Left cardiac atrium (tissue), 4 donors: ENCODE results near the gene RPL13. TPM values are rescaled to one million over a fixed set of nuclear protein-coding genes. Genes with fewer than 3 reads are reported as not detected.

Experiments used
- ATAC-seq, 2 donors: fragments of 200-7000 bp; cut with Tn5 transposase; one replicate each; pipeline ENCODE4 v1.9.1; 2020; ENCODE audit warnings: mild to moderate bottlenecking in 2 of 2, moderate library complexity in 2 of 2
- DNase-seq: peaks from one replicate; pipeline ENCODE4 v3.0.0-alpha.2; 2020
- intact Hi-C, 2 donors: fragments of 100-400 bp; cut with DNase I; formaldehyde crosslinking; loops; one replicate each; pipeline versions ENCODE4 v1.14.1 to v1.15.1; 2022 to 2023
- total RNA-seq, 2 donors: library from RNA; stranded (reverse); fragmentation: NEBNext Ultra II Directional; extraction: Animal tissue kit (Norgen Biotek cat#: 25700); gene quantifications; one replicate each; pipeline ENCODE4 v1.2.1, GENCODE V29; 2021
- donor health status: DM: no; HTN: yes; CAD: no.
- donor health status: DM: no; HTN: yes; CAD: no; lungs with severe emphysema.
- donor health status: DM: yes; HTN: yes; CAD: no.
- donor health status: Dilated cardiomyopathy.

The RPL13 gene
- total RNA-seq, 2 donors from 2014 or later = 1,319 to 1,367 TPM

DNA sequence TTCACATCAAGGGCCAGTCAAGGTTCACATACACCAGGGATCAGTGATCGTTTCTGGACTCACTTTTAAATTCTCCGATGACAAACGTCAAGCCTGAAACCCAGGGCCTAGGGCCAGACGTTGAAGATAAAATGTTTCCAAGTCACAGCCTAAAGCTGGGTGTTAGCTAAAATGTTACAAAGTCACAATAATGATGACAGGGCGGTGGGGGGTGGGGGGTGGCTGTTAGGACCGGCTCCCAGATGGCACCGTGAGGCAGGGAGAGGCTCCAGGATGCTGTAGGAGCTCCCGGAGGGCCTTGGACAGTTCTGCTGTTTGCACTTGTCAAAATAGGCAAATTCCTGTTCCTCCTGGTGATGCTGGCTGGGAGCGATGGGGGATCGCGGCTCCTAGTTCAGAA lies 16.4 kb upstream of the RPL13 start:
- ATAC-seq = no peak
- intact Hi-C loops = no loop called here

DNA sequence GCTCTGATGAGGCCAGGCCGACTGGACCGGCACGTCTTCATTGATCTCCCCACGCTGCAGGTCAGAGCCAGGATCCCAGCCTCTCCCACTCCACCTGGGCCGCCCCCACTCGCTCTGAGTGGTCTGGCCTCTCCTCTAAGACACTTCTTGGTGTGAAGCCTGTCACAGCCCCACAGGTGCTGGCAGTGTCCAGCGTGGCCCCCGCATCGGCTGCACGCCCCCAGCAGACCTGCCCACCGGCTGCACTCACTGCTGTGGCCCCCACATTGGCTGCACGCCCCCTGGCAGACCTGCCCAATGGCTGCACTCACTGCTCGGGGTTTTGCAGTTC lies 15.8 kb upstream of the RPL13 start:
- ATAC-seq = no peak
- intact Hi-C loops = no loop called here
- no peak for DNase-seq

More for the DNA sequence above, 16.4 kb upstream of the RPL13 start:
- DNase-seq = no peak

DNA sequence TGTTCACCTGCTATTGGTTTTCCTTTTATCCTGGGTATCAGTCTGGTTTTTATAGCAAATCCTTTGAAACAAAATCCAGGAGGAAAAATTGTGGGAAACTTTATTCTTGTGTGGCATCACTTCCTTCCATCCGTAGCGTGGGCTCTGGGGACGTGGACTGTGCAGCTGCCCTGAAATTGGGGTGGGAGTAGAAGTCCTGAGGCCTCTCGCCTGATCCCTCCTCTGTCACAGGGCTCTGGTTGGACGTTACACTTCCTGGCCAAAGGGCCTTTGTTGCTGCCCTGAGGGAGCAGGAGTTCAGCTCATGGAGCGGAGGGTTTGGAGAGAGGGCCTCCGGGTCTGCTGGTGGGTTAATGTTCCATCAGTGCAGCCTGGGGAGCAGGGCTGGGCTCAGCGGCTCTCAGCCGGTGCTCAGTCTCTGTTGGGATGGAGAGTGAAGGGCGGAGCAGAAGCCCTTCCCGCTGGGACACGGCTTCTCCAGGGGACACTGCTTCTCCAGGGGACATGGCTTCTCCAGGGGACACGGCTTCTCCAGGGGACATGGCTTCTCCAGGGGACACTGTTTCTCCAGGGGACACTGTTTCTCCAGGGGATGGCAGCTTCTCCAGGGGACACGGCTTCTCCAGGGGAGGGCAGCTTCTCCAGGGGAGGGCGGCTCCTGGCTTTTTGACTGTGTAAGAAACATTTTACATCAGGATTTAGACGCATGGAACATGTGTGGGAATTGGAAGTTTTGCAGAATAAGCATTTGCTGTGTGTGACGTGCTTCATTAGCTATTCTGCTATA lies 15.2 kb upstream of the RPL13 start:
- no peak for DNase-seq
- intact Hi-C loops = no loop called here
- no peak for ATAC-seq

DNA sequence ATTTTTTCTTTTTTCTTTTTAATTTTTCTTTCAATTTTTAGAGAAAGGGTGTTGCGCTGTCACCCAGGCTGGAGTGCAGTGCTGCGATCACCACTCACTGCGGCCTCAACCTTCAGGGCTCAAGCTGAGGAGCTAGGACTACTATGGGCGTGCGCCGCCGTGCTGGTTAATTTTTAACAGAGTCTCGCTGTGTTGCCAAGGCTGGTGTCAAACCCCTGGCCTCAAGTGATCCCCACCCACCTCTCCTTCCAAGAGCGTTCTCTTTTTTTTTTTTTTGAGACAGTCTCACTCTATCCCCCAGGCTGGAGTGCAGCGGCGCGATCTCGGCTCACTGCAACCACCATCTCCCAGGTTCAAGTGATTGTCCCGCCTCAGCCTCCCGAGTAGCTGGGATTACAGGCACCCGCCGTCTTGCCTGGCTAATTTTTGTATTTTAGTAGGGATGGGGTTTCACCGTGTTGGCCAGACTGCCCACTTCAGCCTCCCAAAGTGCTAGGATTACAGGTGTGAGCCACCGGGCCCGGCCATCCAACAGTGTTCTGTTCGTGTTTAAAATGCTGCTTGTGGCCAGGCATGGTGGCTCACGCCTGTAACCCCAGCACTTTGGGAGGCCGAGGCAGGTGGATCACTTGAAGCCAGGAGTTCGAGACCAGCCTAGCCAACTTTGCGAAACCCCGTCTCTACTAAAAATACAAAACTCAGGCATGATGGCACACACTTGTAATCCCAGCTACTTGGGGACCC lies 14.5 kb upstream of the RPL13 start:
- intact Hi-C loops = no loop called here
- ATAC-seq = no peak
- no peak for DNase-seq

DNA sequence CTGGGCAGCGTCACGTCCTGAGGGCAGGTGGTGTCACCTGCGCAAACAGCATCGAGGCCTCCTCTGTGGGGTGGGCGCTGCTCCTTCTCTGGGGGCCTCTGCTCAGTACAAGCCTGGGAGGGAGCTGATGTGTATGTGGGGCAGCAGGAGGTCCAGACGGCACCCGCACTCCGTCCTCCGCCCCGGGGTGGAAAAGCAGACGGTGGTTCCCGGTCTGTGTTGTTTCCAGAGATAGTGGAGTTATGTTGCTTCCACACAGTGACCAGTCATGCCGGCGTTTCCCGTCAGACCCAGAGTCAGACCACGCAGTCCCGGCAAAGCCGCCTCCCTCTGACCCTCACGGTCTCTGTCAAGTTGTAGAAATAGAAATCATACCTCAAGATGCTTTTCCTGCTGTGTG lies 13.7 kb upstream of the RPL13 start:
- intact Hi-C loops = no loop called here
- ATAC-seq (no peak), DNase-seq (no peak)

DNA sequence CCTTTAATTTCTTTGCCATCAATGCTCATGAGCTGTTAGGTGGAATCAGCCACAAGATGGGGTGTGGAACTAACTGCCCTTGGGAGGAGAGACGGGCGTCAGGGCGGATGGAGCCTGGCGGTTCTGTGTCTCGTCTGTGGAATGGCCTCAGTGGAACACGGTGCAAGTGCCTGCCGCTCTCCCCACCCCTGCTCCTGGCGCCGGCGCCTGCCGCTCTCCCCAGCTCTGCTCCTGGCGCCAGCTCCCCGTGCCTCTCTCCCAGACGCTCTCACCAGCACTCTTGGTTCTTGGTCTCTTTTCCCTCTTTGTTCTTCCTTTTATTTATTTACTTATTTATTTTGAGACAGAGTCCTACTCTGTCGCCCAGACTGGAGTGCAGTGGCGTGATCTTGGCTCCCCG lies 13.2 kb upstream of the RPL13 start:
- ATAC-seq = no peak
- intact Hi-C loops = no loop called here
- DNase-seq = no peak

DNA sequence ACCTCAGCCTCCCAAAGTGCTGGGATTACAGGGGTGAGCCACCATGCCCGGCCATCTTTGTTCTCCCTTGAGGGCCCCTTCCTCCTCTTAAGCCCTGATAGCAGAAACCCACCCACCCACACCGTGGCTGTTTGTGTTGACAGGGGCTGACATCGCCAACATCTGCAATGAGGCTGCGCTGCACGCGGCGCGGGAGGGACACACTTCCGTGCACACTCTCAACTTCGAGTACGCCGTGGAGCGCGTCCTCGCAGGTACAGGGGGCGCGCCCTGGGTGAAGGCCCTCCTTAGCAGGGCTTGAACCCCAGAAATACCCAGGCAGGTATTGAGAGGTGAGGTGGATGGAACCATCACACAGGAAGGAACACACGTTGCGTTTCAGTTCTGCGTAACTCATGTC lies 12.6 kb upstream of the RPL13 start:
- DNase-seq (no peak), ATAC-seq (no peak)
- intact Hi-C loops = no loop called here

DNA sequence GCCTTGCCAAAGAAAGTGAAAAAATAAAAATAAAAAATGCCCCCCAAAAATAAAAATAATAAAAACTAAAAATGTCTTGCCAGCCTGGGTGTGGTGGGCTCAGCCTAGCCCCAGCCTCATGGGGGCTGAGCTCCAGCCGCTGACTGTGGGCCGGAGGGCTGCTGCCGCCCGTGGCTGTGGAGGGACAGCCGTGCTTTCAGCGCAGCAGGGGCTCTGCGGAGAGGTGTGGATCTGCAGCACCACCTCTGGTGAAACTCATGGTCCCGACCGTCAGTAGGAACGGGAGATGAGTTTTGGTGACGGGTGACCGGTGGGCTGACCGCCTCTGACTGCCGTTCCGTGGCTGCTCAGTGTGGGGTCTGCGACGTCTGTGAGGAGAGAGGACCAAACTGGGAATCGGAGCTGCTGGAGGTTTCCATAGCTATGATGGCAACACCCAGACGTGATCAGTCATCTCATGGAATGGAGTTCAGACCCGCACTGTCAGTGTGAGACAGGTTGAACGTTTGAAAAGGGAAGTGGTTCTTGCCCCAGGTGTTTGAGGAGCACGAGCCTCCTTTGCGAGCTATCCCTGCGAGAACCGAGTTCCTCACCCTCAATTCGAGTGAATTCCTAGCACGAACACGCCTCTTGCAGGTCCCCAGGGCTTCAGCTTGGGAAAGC lies 12.0 kb upstream of the RPL13 start:
- DNase-seq (no peak), ATAC-seq (no peak)
- intact Hi-C loops = no loop called here

DNA sequence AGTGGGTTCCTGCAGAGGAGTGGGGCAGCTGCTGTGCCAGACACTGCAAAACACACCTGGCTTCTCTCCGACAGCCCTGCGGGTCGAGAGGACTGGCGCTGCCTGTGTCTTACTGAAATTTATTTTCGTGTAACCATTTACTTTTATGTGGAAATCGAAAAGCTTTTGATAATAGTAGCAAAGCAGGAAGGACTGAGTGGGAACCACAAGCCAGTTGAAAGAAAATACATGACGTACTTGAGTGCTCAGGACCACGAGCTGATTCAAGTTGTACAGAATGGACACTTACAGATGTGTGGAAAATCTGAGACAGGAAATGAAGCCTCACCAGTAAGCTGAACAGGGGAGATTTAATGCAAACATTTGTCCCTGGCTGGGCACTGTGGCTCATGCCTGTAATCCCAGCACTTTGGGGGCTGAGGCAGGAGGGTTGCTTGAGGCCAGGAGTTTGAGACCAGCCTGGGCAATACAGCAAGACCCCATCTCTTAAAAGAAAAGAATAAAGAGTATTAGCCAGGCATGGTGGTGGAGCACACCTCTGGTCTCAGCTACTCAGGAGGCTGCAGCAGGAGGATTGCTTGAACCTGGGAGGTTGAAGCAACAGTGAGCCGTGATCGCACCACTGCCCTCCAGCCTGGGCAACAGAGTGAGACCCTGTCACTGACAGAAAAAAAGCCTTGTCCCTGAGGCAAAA lies 11.3 kb upstream of the RPL13 start:
- intact Hi-C loops = no loop called here
- DNase-seq (no peak), ATAC-seq (no peak)

DNA sequence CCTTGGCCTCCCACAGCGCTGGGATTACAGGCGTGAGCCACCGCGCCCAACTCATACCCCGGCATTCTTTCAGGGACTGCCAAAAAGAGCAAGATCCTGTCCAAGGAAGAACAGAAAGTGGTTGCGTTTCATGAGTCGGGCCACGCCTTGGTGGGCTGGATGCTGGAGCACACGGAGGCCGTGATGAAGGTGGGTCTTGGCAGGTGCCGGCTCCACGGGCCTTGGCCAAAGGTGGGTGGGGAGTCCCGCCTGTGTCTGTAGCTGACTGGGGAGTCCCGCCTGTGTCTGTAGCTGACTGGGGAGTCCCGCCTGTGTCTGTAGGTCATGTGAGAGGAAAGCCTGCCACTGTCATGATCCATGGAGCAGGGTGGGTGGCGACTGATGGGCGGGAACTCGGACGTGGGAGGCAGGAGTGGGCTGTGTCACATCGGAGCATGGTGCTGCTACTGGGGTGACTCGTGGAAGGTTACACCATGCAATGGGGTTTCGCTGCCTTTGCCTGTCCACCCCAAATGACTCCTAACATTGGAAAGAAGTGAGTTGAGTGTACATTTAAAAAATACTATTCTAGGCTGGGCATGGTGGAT lies 10.0 kb upstream of the RPL13 start:
- ATAC-seq = no peak
- DNase-seq = no peak
- intact Hi-C loops = no loop called here

DNA sequence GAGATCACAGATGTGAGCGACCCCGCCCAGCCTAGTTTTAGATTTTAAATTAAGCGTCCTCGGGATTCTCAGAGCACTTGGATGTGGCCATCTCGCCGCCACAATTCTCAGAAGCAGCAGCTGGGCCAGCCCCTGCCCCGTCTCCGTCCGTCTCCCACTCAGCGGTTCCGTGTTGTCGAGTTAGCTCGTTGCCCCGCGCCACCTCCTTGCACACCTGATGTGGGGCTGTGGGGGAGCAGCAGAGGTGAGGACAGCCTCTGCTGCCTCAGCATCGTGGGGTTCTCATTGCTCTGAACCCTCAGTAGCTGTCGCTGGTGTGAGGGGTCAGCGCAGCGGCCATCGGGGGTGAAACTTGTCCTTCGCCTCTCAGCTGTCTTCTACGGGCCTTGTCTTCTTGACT lies 8.2 kb upstream of the RPL13 start:
- no peak for ATAC-seq
- intact Hi-C loops = no loop called here
- no peak for DNase-seq

DNA sequence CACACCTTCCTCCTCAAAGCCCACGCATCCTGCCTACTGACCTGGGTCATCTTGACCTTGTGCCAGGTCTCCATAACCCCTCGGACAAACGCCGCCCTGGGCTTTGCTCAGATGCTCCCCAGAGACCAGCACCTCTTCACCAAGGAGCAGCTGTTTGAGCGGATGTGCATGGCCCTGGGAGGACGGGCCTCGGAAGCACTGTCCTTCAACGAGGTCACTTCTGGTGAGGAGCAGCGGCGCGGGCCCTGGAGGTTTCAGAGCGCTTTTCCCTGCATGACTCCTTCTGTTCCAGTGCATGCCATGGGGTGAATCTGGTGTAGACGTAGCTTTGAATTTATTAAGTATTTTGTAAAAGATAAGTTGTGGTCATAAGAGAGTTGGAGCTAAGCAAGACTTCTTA lies 7.6 kb upstream of the RPL13 start:
- DNase-seq = no peak
- ATAC-seq = no peak
- intact Hi-C loops = no loop called here

DNA sequence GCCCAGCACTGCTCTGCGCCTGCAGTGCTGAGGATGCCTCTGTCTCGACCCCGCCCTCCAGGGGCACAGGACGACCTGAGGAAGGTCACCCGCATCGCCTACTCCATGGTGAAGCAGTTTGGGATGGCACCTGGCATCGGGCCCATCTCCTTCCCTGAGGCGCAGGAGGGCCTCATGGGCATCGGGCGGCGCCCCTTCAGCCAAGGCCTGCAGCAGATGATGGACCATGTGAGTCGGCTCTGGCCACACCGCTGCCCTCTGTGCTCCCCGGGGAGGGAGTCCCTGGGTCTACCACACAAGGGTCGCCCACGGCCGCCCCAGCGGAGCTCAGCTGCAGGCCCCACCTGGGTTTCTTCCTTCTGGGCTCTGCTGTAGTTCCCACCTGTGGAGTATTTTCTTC lies 6.7 kb upstream of the RPL13 start:
- ATAC-seq = no peak
- no peak for DNase-seq
- intact Hi-C loops = no loop called here

DNA sequence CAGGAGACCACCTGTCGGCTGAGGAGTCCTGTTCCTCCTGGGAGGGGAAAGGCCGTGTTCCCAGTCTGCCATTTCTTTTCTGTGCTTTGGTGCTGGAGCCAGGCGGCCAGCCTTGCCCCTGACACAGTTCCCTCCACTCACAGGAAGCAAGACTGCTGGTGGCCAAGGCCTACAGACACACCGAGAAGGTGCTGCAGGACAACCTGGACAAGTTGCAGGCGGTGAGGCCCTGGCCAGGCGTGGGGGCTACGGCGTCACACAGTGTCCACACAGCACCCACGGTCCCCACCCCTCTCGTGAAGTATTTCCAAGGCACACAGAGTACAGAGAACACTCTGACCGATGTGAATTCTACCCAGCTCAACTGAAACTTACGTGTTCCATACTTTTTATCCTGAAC lies 6.1 kb upstream of the RPL13 start:
- intact Hi-C loops = no loop called here
- ATAC-seq = no peak
- no peak for DNase-seq

DNA sequence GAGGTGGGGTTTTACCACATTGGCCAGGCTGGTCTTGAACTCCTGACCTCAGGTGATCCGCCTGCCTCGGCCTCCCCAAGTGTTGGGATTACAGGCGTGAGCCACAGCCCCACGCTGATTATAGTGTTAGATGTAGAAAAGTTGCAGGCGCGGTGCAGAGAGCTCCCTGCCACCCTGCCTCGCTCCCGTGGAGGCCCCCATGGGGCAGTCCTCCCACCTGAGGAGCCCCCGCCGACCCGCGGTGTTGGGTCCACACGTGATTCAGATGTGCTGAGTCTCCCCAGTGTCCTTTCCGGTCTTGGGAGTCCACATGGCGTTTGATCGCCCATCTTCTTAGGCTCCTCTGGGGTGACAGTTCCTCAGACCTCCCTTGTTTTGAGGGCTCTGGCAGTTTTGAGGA lies 5.2 kb upstream of the RPL13 start:
- DNase-seq = no peak
- no peak for ATAC-seq
- intact Hi-C loops = loop anchor here (5.0 kb wide), 1 partner anchor 223 kb away; no protein-coding TSS in a partner anchor

DNA sequence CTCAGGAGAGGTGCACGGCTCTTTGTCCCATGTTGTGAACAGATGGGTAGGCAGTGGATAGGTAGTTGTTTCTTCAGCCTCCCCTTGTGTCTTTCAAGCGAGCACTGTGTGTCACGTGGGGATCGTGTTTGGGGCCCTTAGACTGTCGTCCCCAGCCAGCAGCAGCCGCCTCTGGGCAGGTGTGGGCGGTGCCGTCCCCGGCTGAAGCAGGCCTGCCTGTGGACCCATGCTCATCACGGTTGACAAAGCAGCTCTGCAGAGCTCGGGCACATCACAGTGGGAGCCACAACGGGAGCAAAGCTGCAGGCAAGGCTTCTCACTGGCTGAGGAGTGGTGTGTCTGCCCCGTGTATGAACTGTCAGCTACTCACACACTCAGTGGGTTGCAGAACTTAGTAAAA lies 4.7 kb upstream of the RPL13 start:
- no peak for DNase-seq
- ATAC-seq = no peak
- intact Hi-C loops = loop anchor here (5.0 kb wide), 1 partner anchor 223 kb away; no protein-coding TSS in a partner anchor

DNA sequence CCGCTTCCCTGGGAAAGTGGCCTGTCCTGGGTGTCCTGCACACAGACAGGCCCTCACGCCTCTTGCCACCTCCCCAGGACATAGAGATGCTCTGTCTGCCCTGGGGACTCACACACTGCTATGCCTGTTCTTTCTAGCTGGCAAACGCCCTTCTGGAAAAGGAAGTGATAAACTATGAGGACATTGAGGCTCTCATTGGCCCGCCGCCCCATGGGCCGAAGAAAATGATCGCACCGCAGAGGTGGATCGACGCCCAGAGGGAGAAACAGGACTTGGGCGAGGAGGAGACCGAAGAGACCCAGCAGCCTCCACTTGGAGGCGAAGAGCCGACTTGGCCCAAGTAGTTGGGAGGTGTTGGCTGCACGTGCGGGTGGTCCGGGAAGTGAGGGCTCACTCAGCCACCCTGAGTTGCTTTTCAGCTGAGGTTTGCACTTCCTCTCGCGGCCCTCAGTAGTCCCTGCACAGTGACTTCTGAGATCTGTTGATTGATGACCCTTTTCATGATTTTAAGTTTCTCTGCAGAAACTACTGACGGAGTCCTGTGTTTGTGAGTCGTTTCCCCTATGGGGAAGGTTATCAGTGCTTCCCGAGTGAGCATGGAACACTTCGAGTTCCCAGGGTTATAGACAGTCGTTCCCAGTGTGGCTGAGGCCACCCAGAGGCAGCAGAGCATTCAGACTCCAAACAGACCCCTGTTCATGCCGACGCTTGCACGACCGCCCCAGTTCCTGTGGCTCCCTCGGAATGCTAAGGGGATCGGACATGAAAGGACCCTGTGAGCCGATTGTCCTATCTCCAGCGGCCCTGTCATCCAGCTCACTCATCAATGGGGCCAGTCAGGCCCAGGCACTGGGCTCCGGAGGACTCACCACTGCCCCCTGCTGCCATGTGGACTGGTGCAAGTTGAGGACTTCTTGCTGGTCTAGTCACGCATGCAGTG lies 3.5 kb upstream of the RPL13 start:
- ATAC-seq (peak in 1 of 2 donors; percentile 34), DNase-seq (peak; percentile 89)
- intact Hi-C loops = loop anchor here (5.0 kb wide), 1 partner anchor 225 kb away; no protein-coding TSS in a partner anchor
